Keratinocyte (primary cell): ENCODE results near the gene HBA1.

ENCODE experiments used
- CTCF ChIP-seq, 3 experiments: IDR thresholded peaks in 1 of 3; conservative IDR thresholded peaks in 1 of 3; optimal IDR thresholded peaks in 1 of 3; 2 replicates in 2 of 3; 3 replicates in 1 of 3; pipeline versions ENCODE3 to v1.5.1; 2011; ENCODE audit warnings: low read length in 3 of 3, mild to moderate bottlenecking in 3 of 3, moderate library complexity in 2 of 3, control low read depth in 1 of 3, inconsistent platforms in 1 of 3; ENCODE audit not compliant: insufficient read depth in 2 of 3; ENCODE audit errors: extremely low read depth in 1 of 3
- EZH2 ChIP-seq: IDR thresholded peaks from one replicate; pipeline ENCODE4 v1.6.1; 2012; ENCODE audit warnings: inconsistent platforms, mild to moderate bottlenecking, low read length, moderate library complexity

GRCh38 chr16:183005-183404 lies 6.5 kb downstream of the HBA1 start:
- TF ChIP-seq CTCF (optimal IDR thresholded peaks at IDR 0.05 in 1 of 3, IDR thresholded peaks at IDR 0.05 in 1 of 3, conservative IDR thresholded peaks at IDR 0.05 in 1 of 3; ENCODE audit: extremely low read depth in 1 of 3, insufficient read depth in 2 of 3, low read length in 3 of 3) (no peak), EZH2 (no peak)
